Amniotic stem cell (primary cell): ENCODE results near the gene ZNF549.
"Not testable (repeated sequence)": the region's sequence is repeated elsewhere in the genome, so short reads cannot be mapped to it uniquely, and the experiment has no call there.

Experiments used
- DNase-seq: peaks from one replicate; lab custom pipeline; 2025; lab: John Stamatoyannopoulos, UW

Gene ZNF549

DNA sequence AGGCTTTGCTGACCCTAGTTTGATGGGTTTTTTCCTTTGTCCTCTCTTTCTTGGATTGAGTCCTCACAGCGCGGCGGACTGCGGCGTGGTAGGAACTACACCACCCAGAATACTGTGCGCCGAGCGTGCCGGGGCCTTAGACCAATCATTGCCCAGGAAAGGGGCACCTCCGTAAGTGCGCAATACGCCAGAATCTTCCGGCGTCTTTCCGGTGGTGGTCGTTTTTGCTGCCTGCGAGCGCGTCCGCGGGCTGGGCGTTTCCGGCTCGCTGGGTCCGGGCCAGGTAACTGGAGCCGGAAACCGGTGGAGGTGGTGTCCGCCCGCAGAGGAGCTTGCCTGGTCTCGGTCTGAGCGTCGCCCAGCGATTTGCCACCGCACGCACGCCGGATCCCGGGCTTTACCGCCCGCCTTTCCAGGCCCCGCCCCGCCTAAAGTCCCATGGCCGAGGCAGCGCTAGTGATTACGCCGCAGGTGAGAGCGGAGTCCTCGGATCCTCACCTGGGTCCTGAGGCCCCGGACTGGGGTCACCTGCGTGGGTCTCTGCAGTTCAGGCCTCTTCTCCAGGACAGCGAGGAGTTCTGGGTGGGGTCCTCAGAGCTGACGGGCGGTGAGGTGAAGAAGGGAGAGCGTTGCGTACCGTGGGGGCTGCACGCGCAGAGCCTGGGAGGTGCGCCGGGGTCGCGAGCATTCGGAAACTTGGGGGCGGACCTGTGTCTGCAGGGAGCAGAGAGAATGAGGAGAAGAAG, at the start of gene ZNF549:
TSS of gene ZNF549 (plus strand) at position 221 of the 746 bp plus-strand sequence. CDS start at position 439, 218 bp downstream.
- DNase-seq = peak; percentile 89

DNA sequence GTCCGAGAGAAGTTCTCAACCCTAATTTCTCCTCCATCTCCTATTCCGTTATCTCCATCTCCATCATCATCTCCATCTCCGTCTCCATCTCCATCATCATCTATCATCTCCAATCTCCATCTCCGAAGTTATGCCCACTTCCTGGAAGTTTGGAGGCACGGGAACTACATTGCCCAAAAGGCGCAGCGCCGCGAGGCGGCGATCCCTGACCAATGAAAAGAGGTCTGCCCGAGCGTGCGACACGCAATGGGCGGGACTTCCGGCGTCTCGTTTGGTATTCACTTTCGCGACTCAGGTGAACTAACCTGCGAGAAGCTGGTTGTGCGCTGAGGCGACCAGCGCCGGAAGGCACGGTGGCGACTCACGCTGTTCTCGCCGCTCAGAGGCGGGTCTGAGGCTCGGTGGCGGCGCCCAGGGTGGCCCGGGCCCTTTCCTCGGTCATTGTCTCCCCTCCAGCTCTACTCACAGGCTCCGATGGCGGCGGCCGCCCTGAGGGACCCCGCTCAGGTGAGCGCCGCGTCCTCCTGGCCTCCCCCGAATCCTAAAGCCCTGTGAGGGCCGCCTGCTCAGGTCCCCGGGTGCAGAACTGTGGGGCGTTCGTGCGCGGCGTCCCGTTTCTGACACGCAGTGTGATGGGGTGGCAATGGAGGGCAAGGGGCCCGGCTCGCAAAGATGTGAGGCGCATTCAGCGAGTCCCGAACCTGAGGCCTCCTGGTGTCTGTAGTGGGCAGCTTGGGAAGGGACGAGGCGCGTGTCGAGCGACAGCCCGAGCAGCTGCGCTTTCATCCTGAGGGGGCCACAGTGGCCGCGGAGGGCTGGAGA, 39.5 kb upstream of the ZNF549 start, which contains the start of gene ZNF419:
TSS of gene ZNF419 (plus strand) at position 274 of the 822 bp plus-strand sequence. CDS start at position 475, 201 bp downstream.
- DNase-seq = peak; percentile 71

DNA sequence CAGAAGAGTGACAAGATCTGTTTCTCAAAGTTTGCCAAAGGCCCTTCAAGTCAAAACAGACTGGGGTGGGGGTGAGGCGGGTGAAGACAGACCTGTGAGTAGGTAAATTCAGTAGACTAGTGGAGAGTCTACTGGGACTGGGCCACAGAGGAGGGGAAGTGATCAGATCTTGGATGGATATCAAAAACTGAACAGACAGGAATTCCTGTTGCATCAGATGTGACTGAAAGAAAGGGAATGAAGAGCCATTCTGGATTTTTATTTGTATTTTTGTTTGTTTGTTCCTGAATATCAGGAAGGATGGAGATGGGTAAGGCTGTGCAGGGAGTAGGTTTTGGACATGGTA, 38.9 kb upstream of the ZNF549 start:
- DNase-seq = not testable (repeated sequence)

DNA sequence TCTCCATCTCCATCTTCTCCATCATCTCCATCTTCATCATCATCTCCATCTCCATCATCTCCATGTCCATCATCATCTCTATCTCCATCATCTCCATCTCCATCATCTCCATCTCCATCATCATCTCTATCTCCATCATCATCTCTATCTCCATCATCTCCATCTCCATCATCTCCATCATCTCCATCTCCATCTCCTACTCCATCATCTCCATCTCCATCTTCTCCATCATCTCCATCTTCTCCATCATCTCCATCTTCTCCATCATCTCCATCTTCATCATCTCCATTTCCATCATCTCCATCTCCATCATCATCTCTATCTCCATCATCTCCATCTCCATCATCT, 27.9 kb upstream of the ZNF549 start:
- DNase-seq = not testable (repeated sequence)

DNA sequence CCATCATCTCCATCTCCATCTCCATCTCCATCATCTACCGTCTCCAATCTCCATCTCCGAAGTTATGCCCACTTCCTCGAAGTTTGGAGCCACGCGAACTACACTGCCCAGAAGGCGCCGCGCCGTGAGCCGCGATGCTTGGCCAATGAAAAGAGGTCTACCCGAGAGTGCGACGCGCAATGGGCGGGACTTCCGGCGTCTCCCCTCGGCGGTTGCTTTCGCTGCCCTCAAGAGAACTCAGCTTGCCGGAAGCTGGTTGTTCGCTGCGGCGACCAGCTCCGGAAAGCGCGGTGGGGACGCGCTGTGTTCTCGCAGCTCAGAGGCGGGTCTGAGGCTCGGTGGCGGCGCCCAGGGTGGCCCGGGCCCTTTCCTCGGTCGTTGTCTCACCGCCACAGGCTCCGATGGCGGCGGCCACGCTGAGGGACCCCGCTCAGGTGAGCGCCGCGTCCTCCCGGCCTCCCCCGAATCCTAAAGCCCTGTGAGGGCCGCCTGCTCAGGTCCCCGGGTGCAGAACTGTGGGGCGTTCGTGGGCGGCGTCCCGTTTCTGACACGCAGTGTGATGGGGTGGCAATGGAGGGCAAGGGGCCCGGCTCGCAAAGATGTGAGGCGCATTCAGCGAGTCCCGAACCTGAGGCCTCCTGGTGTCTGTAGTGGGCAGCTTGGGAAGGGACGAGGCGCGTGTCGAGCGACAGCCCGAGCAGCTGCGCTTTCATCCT, 27.3 kb upstream of the ZNF549 start, which contains the start of gene ZNF773:
TSS of gene ZNF773 (plus strand) at position 259 of the 716 bp plus-strand sequence. CDS start at position 402, 143 bp downstream.
- DNase-seq = peak; percentile 91

DNA sequence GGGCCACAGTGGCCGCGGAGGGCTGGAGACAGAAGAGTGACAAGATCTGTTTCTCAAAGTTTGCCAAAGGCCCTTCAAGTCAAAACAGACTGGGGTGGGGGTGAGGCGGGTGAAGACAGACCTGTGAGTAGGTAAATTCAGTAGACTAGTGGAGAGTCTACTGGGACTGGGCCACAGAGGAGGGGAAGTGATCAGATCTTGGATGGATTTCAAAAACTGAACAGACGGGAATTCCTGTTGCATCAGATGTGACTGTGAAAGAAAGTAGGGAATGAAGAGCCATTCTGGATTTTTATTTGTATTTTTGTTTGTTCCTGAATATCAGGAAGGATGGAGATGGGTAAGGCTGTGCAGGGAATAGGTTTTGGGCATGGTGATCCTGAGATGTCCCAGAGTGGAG, 26.8 kb upstream of the ZNF549 start:
- not testable (repeated sequence) for DNase-seq

DNA sequence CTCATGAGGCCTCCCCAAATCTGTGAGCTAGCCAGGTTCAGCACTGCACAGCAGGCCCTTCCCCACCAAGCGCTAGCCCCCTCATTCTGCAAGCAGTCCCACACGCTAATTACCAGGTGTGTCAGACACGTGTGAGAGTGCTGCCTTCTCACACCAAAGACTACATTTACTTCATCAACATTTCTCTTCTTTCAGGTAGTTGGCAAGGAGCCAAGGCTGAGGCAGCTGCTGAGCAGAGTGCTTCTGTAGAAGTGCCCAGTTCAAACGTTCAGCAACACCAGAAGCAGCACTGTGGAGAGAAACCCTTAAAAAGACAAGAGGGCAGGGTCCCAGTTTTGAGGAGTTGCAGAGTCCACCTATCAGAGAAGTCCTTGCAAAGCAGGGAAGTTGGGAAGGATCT, 21.0 kb upstream of the ZNF549 start:
- no peak for DNase-seq

DNA sequence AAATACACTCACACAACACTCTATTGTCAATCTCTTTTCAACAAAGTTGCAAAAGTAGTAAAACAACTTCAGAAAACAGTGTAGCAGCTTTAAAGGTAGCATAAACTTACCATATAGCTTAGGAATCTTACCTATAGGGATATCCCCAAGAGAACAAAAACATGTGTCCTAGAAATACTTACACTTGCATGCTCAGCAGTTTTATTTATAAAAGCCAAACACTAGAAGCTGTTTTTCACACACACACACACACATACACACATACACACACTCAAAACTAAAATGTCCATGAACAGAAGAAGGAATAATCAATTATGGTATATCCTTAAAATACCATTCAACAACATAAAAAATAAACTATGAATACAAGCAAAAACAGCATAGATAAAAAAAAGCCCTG, 15.7 kb upstream of the ZNF549 start:
- DNase-seq = no peak

DNA sequence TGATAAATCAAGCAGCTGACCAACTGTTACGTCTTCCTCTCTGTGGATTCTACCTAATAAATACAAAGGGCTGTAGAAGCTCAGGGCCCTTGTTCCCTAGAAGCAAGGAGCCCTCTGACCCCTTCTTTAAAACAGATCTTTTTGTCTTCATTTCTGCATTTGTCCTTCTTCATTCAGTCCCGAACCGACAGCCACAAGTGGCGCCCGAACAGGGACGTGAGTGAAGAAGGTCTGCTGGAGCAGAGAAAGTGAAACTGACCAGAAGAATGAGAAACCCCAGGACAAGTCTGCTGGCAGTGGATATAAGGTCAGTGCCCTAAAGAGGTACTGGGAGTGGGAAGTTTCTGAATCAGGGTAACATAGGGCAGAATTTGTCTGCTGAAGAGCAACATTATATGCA, 14.3 kb upstream of the ZNF549 start:
- DNase-seq = no peak

DNA sequence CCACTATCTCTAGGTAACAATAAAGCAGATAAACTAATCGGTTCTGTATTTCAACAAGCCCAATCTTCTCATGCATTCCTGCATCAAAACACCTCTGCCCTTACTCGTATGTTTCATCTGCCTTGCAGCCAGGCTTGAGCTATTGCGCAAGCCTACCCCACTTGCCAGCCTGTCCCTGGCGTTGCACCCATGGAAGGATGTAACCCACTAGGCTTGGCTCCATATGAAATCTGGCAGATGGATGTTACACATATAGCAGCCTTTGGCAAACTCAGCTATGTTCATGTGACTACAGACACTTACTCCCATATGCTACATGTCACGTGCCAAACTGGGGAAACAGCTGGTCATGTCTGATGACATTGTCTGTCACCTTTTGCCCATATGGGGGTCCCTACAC, 11.9 kb upstream of the ZNF549 start:
- DNase-seq = no peak

DNA sequence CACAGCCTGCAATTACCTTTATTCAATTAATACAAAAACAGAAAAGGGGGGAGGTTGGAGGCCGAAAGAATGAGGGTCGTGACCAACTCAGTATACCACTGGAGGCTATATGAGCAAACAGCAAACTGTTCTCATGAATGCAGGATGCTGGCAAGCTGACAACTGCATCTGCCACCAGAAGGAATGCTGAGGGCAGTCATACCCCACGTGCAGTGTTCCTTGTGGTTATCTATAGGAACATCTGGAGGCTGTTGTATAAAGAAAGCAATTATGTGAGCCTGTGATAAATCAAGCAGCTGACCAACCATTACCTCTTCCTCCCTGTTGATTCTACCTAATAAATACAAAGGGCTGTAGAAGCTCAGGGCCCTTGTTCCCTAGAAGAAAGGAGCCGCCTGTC, 9.1 kb upstream of the ZNF549 start:
- not testable (repeated sequence) for DNase-seq

DNA sequence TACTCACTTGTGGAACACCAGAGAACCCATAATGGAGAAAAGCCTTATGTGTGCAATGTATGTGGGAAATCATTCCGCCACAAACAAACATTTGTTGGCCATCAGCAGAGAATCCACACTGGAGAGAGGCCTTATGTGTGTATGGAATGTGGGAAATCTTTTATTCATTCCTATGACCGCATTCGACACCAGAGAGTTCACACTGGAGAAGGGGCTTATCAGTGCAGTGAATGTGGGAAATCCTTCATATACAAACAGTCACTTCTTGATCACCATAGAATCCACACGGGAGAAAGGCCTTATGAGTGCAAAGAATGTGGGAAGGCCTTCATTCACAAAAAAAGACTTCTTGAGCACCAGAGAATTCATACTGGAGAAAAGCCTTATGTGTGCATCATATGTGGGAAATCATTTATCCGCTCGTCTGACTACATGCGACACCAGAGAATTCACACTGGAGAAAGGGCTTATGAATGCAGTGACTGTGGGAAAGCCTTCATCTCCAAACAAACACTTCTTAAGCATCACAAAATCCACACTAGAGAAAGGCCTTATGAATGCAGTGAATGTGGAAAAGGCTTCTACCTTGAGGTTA, 10.9 kb downstream of the ZNF549 start:
- no peak for DNase-seq

DNA sequence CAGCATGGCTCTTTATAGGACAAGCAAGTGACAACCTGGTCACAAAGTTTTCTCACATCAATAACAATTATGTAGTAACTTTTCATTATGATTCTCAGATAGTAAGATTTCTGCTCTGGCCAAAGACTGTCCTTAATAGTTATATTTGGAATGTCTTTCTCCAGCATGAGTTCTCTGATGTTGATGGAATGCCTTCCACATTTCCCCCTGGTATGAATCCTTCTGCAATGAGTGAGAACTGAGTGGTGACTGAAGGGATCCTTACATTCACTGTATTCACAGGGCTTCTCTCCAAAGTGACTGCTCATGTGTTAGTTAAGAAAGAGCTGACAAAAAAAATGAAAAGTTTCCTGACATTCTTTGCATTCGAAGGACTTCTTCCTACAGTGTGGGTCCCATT, 19.4 kb downstream of the ZNF549 start:
- no peak for DNase-seq

DNA sequence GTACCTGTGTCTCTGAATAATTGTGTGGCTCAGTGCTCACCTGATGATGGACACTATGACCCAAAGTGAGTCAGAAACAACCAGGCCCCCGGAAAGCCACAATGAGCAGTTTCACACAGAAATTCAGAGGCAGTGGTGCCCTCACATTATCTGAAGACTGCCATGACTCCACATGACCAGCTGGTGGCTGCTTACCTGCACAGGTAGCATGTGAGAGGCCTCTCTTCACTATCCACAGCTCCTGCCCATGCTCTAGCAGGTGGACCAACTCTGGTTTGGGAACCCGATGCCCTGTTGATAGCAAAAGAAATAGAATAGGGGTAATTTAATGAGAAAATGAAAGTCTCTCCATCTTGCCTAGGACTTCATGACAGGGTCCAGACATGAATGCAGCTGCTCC, 25.3 kb downstream of the ZNF549 start:
- DNase-seq = no peak

DNA sequence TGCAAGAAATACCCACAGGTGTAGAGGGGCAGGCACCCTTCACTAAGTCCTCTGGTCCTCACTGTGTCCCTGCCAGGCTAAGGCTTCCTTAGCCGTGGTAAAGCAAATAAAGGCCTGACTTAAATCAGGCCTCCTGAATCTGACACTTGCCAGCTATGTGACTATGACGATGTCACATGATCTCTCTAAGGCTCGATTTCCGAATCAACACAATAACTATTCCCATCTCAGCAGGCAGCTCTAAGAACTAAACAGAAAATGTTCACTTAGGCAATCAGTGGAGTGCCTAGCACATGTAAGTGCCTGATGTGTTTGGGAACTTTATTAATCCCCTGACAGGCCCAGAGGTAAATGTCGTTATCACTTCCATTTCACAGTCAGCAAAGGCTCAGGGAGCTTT, 30.5 kb downstream of the ZNF549 start:
- DNase-seq = no peak

DNA sequence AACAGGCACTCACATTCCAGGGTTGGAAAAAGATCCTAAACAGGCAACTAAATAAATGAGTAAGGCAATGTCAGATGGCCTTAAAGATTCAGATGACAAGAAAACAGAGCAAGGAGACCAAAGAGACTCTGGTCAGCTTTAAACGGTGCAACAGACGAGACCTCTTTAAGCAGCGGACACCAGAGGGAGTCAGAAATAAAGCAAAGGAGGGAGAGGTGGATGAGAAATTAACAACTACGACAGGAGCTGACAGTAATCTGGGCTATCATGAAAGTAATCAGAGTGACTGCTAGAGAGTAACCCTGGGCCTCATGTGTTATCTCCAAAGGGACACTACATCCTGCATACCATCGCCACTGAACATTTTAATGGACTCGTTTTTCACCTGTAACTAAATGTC, 31.4 kb downstream of the ZNF549 start:
- no peak for DNase-seq

DNA sequence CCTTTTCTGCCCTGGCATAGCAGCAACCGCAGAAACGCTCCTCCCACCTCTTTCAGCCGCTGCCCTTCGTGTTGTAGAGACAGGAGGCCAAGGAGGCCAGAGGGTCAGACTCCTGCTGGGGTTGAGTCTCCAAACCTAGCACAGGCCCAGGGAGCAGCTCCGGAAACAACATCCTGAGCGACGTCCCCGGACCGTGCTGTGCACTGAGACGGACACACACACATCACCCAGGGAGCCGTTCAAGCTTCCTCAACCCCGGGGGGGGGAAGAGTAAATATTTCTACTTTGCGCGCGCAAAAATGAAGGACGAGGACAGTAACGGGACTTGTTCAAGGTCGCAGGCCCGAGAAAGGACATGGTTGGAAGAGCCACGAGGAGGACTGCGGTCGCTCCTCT, 31.9 kb downstream of the ZNF549 start:
- DNase-seq = no peak

DNA sequence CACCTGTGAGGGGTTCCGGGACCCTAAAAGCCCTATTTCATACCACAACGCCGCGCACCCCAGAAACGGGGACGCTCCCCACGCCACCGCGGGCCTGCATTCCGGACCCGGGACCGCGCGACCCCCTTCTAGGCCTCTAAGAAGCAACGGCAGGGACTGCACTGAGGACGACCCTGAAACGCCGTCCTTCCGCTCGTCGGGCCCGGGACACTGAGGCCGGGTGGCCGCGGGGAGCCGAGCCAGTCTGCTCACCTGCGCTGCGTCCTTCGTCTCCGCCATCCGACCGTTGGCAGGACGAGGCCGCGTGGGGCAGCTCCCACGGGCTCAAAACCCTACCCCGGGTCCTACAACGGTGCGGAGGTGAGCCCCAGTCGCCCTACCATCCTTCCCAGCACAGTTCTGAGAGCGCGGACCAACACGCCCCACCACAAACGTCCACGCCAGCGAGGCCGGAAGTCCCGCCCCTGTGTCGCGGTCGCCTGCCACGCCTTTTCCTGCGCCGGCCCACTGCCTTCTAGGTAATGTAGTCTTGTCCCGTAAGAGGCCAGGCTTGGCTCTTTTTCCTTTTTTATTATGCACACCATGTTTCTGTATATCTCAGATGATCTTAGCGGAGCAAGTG, 32.4 kb downstream of the ZNF549 start, which contains the start of gene ZNF550:
TSS of gene ZNF550 (minus strand) at position 460 of the 622 bp plus-strand sequence. CDS start at position 279, 181 bp downstream.
- DNase-seq = peak; percentile 64

DNA sequence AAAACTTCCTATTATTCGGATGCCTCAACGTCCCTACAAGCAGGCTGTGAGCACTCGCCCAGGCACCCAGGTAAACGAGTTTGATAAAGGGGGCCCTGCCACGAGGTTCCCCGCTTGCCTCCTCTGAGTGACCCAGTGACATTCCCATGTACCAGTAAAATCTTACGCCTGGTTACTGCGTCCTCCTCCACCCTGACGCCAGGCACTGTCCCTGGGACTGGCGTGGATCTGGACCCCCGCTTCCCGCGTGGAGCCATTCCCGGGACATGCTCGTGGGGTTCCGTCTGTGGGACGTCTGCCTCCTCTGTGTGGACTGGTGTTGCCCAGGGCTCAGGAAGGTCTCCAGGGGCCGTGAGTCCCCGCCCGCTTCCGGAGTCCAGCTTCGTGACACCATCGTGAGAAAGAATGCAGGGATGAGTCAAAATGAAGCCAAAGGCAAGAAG, 32.9 kb downstream of the ZNF549 start:
- peak; percentile 15 for DNase-seq

DNA sequence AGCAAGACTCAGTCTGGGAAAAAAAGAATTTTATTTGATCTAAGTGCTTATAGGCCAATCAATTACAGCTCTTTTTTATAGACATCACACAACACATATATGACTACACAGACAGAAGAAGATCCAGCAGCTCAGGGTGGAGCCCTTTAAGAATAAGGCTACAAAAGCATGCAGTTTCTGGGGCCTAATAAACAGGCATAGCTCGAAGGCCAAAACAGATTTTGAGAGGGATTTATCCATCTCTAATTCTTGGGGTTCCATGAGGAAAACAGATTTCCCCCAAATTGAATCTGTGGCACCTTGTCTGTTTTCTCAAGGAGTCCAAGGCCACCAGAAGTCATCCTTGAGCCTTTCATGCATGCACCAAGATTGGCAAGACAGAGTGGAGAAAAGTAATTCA, 36.4 kb downstream of the ZNF549 start:
- no peak for DNase-seq
